Hepatocyte (in vitro differentiated cells): ENCODE data around the gene SH3RF1. TPM values are rescaled to one million over a fixed set of nuclear protein-coding genes. Genes with fewer than 3 reads are reported as not detected.

ENCODE experiments used
- DNase-seq: peaks from one replicate; pipeline ENCODE4 v3.0.0-alpha.2; 2016; ENCODE audit warnings: low spot score
- H2AFZ ChIP-seq: fragments of 200-600 bp; sonication (generic); 2 replicates; pipeline ENCODE4 v1.6.0; 2016; ENCODE audit warnings: antibody characterized with exemption, mild to moderate bottlenecking
- H3K27ac ChIP-seq: fragments of 200-600 bp; sonication (generic); 2 replicates; pipeline ENCODE4 v1.5.1; 2016; ENCODE audit warnings: mild to moderate bottlenecking
- H3K27me3 ChIP-seq: fragments of 200-600 bp; sonication (generic); 2 replicates; pipeline ENCODE4 v1.6.1; 2016
- H3K36me3 ChIP-seq: fragments of 200-600 bp; sonication (generic); replicated peaks from 2 replicates; pipeline ENCODE4 v1.5.1; 2016; ENCODE audit warnings: low read depth; ENCODE audit not compliant: insufficient read depth
- H3K4me1 ChIP-seq: fragments of 200-600 bp; sonication (generic); 2 replicates; pipeline ENCODE4 v1.5.1; 2016; ENCODE audit warnings: mild to moderate bottlenecking, moderate library complexity; ENCODE audit not compliant: insufficient read depth
- H3K4me2 ChIP-seq: fragments of 200-600 bp; sonication (generic); 2 replicates; pipeline ENCODE4 v1.6.0; 2016
- H3K4me3 ChIP-seq: fragments of 200-600 bp; sonication (generic); 2 replicates; pipeline ENCODE4 v1.5.1; 2016; ENCODE audit warnings: mild to moderate bottlenecking
- H3K79me2 ChIP-seq: fragments of 200-600 bp; sonication (generic); 2 replicates; pipeline ENCODE4 v1.6.0; 2017; ENCODE audit warnings: mild to moderate bottlenecking
- H3K9me2 ChIP-seq: fragments of 200-600 bp; sonication (generic); replicated peaks from 2 replicates; pipeline ENCODE4 v1.6.0; 2017; ENCODE audit warnings: mild to moderate bottlenecking; ENCODE audit not compliant: insufficient read depth
- H3K9me3 ChIP-seq: fragments of 200-600 bp; sonication (generic); 2 replicates; pipeline ENCODE4 v1.5.1; 2016; ENCODE audit warnings: low read depth, mild to moderate bottlenecking
- H4K20me1 ChIP-seq: fragments of 200-600 bp; sonication (generic); 2 replicates; pipeline ENCODE4 v1.6.0; 2016; ENCODE audit warnings: mild to moderate bottlenecking; ENCODE audit not compliant: insufficient read depth, poor library complexity, severe bottlenecking
- CTCF ChIP-seq: fragments of 200-600 bp; sonication (generic); IDR thresholded peaks from 2 replicates; pipeline ENCODE4 v1.5.1; 2016; ENCODE audit warnings: antibody characterized with exemption, mild to moderate bottlenecking; ENCODE audit not compliant: poor library complexity
- EZH2 ChIP-seq: fragments of 200-600 bp; sonication (generic); IDR thresholded peaks from 2 replicates; pipeline ENCODE4 v1.6.1; 2016; ENCODE audit warnings: antibody characterized with exemption, mild to moderate bottlenecking, borderline replicate concordance
- EZH2phosphoT487 ChIP-seq: fragments of 200-600 bp; sonication (generic); IDR thresholded peaks from one replicate; pipeline ENCODE4 v1.6.1; 2018; ENCODE audit warnings: antibody characterized with exemption, mild to moderate bottlenecking, low read depth, moderate library complexity; ENCODE audit not compliant: unreplicated experiment, severe bottlenecking
- WGBS: methylation state at CpG from one replicate; pipeline ENCODE4 v1.1.6; 2016; ENCODE audit warnings: low lambda C conversion rate; ENCODE audit errors: missing lambda C conversion rate; 5-methylcytosine and 5-hydroxymethylcytosine counted together
- polyA plus RNA-seq: library from polyadenylated mRNA; unstranded; fragments of >200 nt; fragmentation: Nextera tagmentation; extraction: Ambion mirVana; gene quantifications from 2 replicates; pipeline ENCODE4 v1.2.1, GENCODE V29; 2016
- total RNA-seq: library from RNA; depleted of rRNA; stranded (reverse); fragments of >200 nt; gene quantifications from 2 replicates; pipeline ENCODE4 v1.2.3, GENCODE V29; 2014

SH3RF1 gene
- total and polyA plus RNA-seq, 2 experiments from 2014 or later, result 15.5 to 16.4 TPM

GRCh38 chr4:169116270-169116901 lies 154.4 kb downstream of the SH3RF1 start:
- H3K36me3 ChIP-seq, result no peaks in the 10 kb centered on the region
- H3K4me1 ChIP-seq, result peaks cover 10% of the 10 kb centered on the region
- no peak for DNase-seq
- no peak for TF ChIP-seq EZH2
- TF ChIP-seq EZH2phosphoT487, result no peak
- no peak for TF ChIP-seq CTCF
- peak overlapping the region; percentile 79 for H3K27ac ChIP-seq
- H3K27me3 ChIP-seq, result no peaks in the 10 kb centered on the region
- H3K9me2 ChIP-seq, result no peaks in the 10 kb centered on the region
- H4K20me1 ChIP-seq, result no peaks in the 10 kb centered on the region
- H3K79me2 ChIP-seq, result peaks cover 12% of the 10 kb centered on the region
- 94% methylated on average over 12 of the region's 12 CpGs for WGBS
- H3K4me3 ChIP-seq, result no peak overlapping the region
- H3K4me2 ChIP-seq, result no peak overlapping the region
- no peaks in the 10 kb centered on the region for H3K9me3 ChIP-seq
- no peak overlapping the region for H2AFZ ChIP-seq

GRCh38 chr4:169115897-169116254 lies 154.9 kb downstream of the SH3RF1 start:
- no peaks in the 10 kb centered on the region for H3K9me2 ChIP-seq
- H3K36me3 ChIP-seq, result no peaks in the 10 kb centered on the region
- no peaks in the 10 kb centered on the region for H3K9me3 ChIP-seq
- peaks cover 12% of the 10 kb centered on the region for H3K79me2 ChIP-seq
- TF ChIP-seq EZH2, result no peak
- TF ChIP-seq CTCF, result peak; percentile 32
- no peaks in the 10 kb centered on the region for H4K20me1 ChIP-seq
- peaks cover 10% of the 10 kb centered on the region for H3K4me1 ChIP-seq
- DNase-seq, result peak; percentile 86
- WGBS, result 19% methylated on average over 4 of the region's 4 CpGs
- no peak overlapping the region for H3K4me2 ChIP-seq
- no peaks in the 10 kb centered on the region for H3K27me3 ChIP-seq
- H2AFZ ChIP-seq, result no peak overlapping the region
- peak overlapping the region; percentile 79 for H3K27ac ChIP-seq
- H3K4me3 ChIP-seq, result no peak overlapping the region

GRCh38 chr4:169115144-169115896 lies 155.4 kb downstream of the SH3RF1 start:
- no peak for DNase-seq
- Histone ChIP-seq H3K27ac (peak overlapping the region; percentile 55), H3K4me1 (peaks cover 10% of the 10 kb centered on the region), H3K4me3 (no peak overlapping the region), H3K9me2 (no peaks in the 10 kb centered on the region), H3K79me2 (peaks cover 12% of the 10 kb centered on the region), H2AFZ (no peak overlapping the region), H3K27me3 (no peaks in the 10 kb centered on the region), H3K36me3 (no peaks in the 10 kb centered on the region), H3K4me2 (no peak overlapping the region), H3K9me3 (no peaks in the 10 kb centered on the region), H4K20me1 (no peaks in the 10 kb centered on the region)
- TF ChIP-seq EZH2 (no peak), CTCF (no peak), EZH2phosphoT487 (no peak)
- 94% methylated on average over 6 of the region's 6 CpGs for WGBS
